H9 (cell line): ENCODE results near the gene DHRS7B. TPM values are rescaled to one million over a fixed set of nuclear protein-coding genes. Genes with fewer than 3 reads are reported as not detected.
A peak's percentile ranks its signal among the peaks of the same experiment; 100 is the strongest.

Source experiments
- DNase-seq: peaks from one replicate; pipeline ENCODE4 v3.0.0-alpha.2; 2017
- H2AFZ ChIP-seq: one replicate; pipeline ENCODE4 v1.6.1; 2013; ENCODE audit warnings: mild to moderate bottlenecking, low read length, control low read depth, moderate library complexity
- H2AK5ac ChIP-seq: 2 replicates; pipeline ENCODE4 v1.6.1; 2013; ENCODE audit warnings: low read length, control low read depth, mixed read lengths; ENCODE audit not compliant: insufficient read length
- H2BK120ac ChIP-seq: one replicate; pipeline ENCODE4 v1.6.1; 2013; ENCODE audit warnings: low read depth, mild to moderate bottlenecking, low read length, control low read depth, inconsistent platforms; ENCODE audit not compliant: poor library complexity, severe bottlenecking
- H2BK12ac ChIP-seq: 2 replicates; pipeline ENCODE4 v1.6.1; 2013; ENCODE audit warnings: low read length, control low read depth, mixed read lengths, low read depth; ENCODE audit not compliant: insufficient read length
- H2BK15ac ChIP-seq: 2 replicates; pipeline ENCODE4 v1.6.1; 2013; ENCODE audit warnings: low read depth, low read length, control low read depth
- H2BK20ac ChIP-seq: one replicate; pipeline ENCODE4 v1.6.1; 2013; ENCODE audit warnings: low read depth, mild to moderate bottlenecking, low read length, control low read depth, inconsistent platforms; ENCODE audit not compliant: poor library complexity, severe bottlenecking
- H2BK5ac ChIP-seq: 2 replicates; pipeline ENCODE4 v1.6.1; 2013; ENCODE audit warnings: low read length, control low read depth, mixed read lengths; ENCODE audit not compliant: insufficient read length
- H3K14ac ChIP-seq: 2 replicates; pipeline ENCODE4 v1.6.1; 2013; ENCODE audit warnings: low read length, control low read depth; ENCODE audit not compliant: insufficient read depth
- H3K18ac ChIP-seq: 2 replicates; pipeline ENCODE4 v1.6.1; 2013; ENCODE audit warnings: low read depth, mild to moderate bottlenecking, mixed read lengths, low read length, control low read depth; ENCODE audit not compliant: insufficient read length
- H3K23ac ChIP-seq: 2 replicates; pipeline ENCODE4 v1.6.1; 2013; ENCODE audit warnings: low read length, control low read depth, mixed read lengths, low read depth; ENCODE audit not compliant: insufficient read length
- H3K23me2 ChIP-seq: 2 replicates; pipeline ENCODE4 v1.6.1; 2013; ENCODE audit warnings: low read depth, mild to moderate bottlenecking, mixed read lengths, low read length, control low read depth; ENCODE audit not compliant: insufficient read length, poor library complexity, severe bottlenecking
- H3K27ac ChIP-seq: 2 replicates; pipeline ENCODE4 v1.5.1; 2013; ENCODE audit warnings: low read length, control low read depth, mixed read lengths, low read depth; ENCODE audit not compliant: insufficient read length
- H3K27me3 ChIP-seq: 2 replicates; pipeline ENCODE4 v1.6.1; 2013; ENCODE audit warnings: low read length, control low read depth, inconsistent platforms; ENCODE audit not compliant: insufficient read depth
- H3K4ac ChIP-seq: 2 replicates; pipeline ENCODE4 v1.6.1; 2013; ENCODE audit warnings: low read depth, mild to moderate bottlenecking, control low read depth, inconsistent platforms, low read length, moderate library complexity
- H3K4me1 ChIP-seq: 2 replicates; pipeline ENCODE4 v1.6.1; 2013; ENCODE audit warnings: low read length, control low read depth, inconsistent platforms; ENCODE audit not compliant: insufficient read depth
- H3K4me2 ChIP-seq: 2 replicates; pipeline ENCODE4 v1.6.1; 2013; ENCODE audit warnings: low read length, control low read depth, mixed read lengths; ENCODE audit not compliant: insufficient read length, insufficient read depth
- H3K56ac ChIP-seq: 2 replicates; pipeline ENCODE4 v1.6.1; 2013; ENCODE audit warnings: low read depth, mild to moderate bottlenecking, mixed read lengths, low read length, control low read depth; ENCODE audit not compliant: insufficient read length
- H3K79me1 ChIP-seq: 2 replicates; pipeline ENCODE4 v1.6.1; 2013; ENCODE audit warnings: low read depth, mild to moderate bottlenecking, moderate library complexity, low read length, control low read depth, inconsistent platforms; ENCODE audit not compliant: insufficient read depth, poor library complexity, severe bottlenecking
- H3K79me2 ChIP-seq: 2 replicates; pipeline ENCODE4 v1.6.1; 2013; ENCODE audit warnings: low read length, control low read depth, inconsistent platforms; ENCODE audit not compliant: insufficient read depth
- H3K9ac ChIP-seq: 2 replicates; pipeline ENCODE4 v1.6.1; 2013; ENCODE audit warnings: low read length, control low read depth, mixed read lengths; ENCODE audit not compliant: insufficient read length; ENCODE audit errors: extremely low read depth
- H3K9me3 ChIP-seq: one replicate; pipeline ENCODE4 v1.6.1; 2013; ENCODE audit warnings: low read depth, low read length, inconsistent platforms; ENCODE audit not compliant: control insufficient read depth
- H3T11ph ChIP-seq: one replicate; pipeline ENCODE4 v1.6.1; 2013; ENCODE audit warnings: mild to moderate bottlenecking, low read length, control low read depth, inconsistent platforms
- H4K20me1 ChIP-seq: one replicate; pipeline ENCODE4 v1.6.1; 2013; ENCODE audit not compliant: control insufficient read depth, insufficient read length, insufficient read depth
- H4K5ac ChIP-seq: 2 replicates; pipeline ENCODE4 v1.6.1; 2013; ENCODE audit warnings: low read depth, mild to moderate bottlenecking, mixed read lengths, low read length, control low read depth; ENCODE audit not compliant: insufficient read length
- H4K8ac ChIP-seq: replicated peaks from 2 replicates; pipeline ENCODE4 v1.6.1; 2013; ENCODE audit warnings: low read length, control low read depth, mixed read lengths, low read depth; ENCODE audit not compliant: insufficient read length
- H4K91ac ChIP-seq: 2 replicates; pipeline ENCODE4 v1.6.1; 2013; ENCODE audit warnings: low read depth, mild to moderate bottlenecking, moderate library complexity, mixed read lengths, low read length, control low read depth; ENCODE audit not compliant: insufficient read length
- H3K27ac Mint-ChIP-seq, 3 experiments: 2 replicates in 2 of 3; 3 replicates in 1 of 3; pipeline ENCODE4 v1.8.0; 2020 to 2021; ENCODE audit warnings: mixed read lengths in 3 of 3, mild to moderate bottlenecking in 1 of 3, moderate library complexity in 1 of 3
- H3K27me3 Mint-ChIP-seq: 2 replicates; pipeline ENCODE4 v1.8.0; 2021; ENCODE audit warnings: low read depth, mild to moderate bottlenecking, moderate library complexity, mixed read lengths
- H3K36me3 Mint-ChIP-seq, 3 experiments: 2 replicates in 2 of 3; 3 replicates in 1 of 3; pipeline ENCODE4 v1.8.0; 2020 to 2021; ENCODE audit warnings: low read depth in 3 of 3, mixed read lengths in 3 of 3; ENCODE audit not compliant: insufficient read depth in 1 of 3
- H3K4me1 Mint-ChIP-seq, 2 experiments: 2 replicates each; pipeline ENCODE4 v1.8.0; 2020; ENCODE audit warnings: mixed read lengths in 2 of 2
- H3K4me3 Mint-ChIP-seq, 2 experiments: 2 replicates in 1 of 2; 3 replicates in 1 of 2; pipeline ENCODE4 v1.8.0; 2020 to 2021; ENCODE audit warnings: mild to moderate bottlenecking in 2 of 2, mixed read lengths in 2 of 2, moderate library complexity in 1 of 2
- H3K9me3 Mint-ChIP-seq, 2 experiments: 2 replicates in 1 of 2; 3 replicates in 1 of 2; pipeline ENCODE4 v1.8.0; 2020; ENCODE audit warnings: mild to moderate bottlenecking in 2 of 2, mixed read lengths in 2 of 2, moderate library complexity in 1 of 2
- CTCF ChIP-seq: fragments of 200-600 bp; sonication (generic); conservative IDR thresholded peaks from 3 replicates; pipeline ENCODE4 v1.8.0; 2021; ENCODE audit warnings: antibody characterized with exemption, mild to moderate bottlenecking
- WGBS: extraction: QIAGEN DNeasy Blood & Tissue Kit; methylation state at CpG from one replicate; pipeline ENCODE4 v1.1.7; 2013; ENCODE audit warnings: missing lambda C conversion rate, low lambda C conversion rate, mixed read lengths; ENCODE audit not compliant: insufficient read length; ENCODE audit errors: extremely low coverage; 5-methylcytosine and 5-hydroxymethylcytosine counted together
- total RNA-seq: library from RNA; stranded (reverse); gene quantifications from 2 replicates; pipeline ENCODE4 v1.2.1, GENCODE V29; 2021

The DHRS7B gene
- total RNA-seq, 1 experiment from 2014 or later = 20.3 TPM

DNA sequence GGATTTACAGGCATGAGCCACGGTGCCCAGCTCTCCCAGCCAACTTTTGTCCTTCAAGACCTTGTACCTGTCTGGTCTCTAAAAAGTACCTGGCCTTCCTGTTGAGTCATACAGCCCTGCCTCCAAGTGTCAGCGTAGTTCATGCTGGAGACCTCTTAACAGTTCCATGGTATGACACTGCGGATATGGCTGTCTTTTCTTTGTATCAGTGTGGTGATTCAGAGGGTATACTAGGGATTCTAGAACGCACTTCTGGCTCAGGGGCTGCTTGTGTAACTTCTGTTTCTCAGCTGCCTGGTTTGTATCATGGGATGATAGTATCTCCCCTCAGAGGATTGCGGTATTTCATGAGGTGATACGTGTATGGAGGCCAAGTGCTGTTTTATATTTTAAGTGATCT lies 89.2 kb downstream of the DHRS7B start:
- no peak for DNase-seq
- Histone ChIP-seq H3K9me3 (no peaks in the 10 kb centered on the region), H3K14ac (no peak overlapping the region), H4K5ac (no peak overlapping the region), H4K20me1 (peaks cover 3% of the 10 kb centered on the region), H3K23me2 (peaks cover 17% of the 10 kb centered on the region), H3K79me2 (peaks cover 26% of the 10 kb centered on the region), H4K91ac (no peak overlapping the region), H3K27me3 (no peaks in the 10 kb centered on the region), H2AK5ac (no peak overlapping the region), H2BK5ac (no peak overlapping the region), H3K4me2 (no peak overlapping the region), H3T11ph (no peak overlapping the region), H3K27ac (no peak overlapping the region), H3K23ac (no peak overlapping the region), H4K8ac (no peak overlapping the region), H3K18ac (no peak overlapping the region), H2BK12ac (no peak overlapping the region), H3K4me1 (peaks cover 2% of the 10 kb centered on the region; the same call in 1 of the 2 replicates), H3K79me1 (no peaks in the 10 kb centered on the region), H3K4ac (no peak overlapping the region), H2AFZ (no peak overlapping the region), H3K9ac (no peak overlapping the region), H2BK20ac (no peak overlapping the region), H2BK120ac (no peak overlapping the region), H3K56ac (no peak overlapping the region), H2BK15ac (no peak overlapping the region)
- H3K9me3 Mint-ChIP-seq = no peaks in the 10 kb centered on the region
- no CpG with 5 or more reads among the region's 6 CpGs for WGBS
- no peaks in the 10 kb centered on the region for H3K27me3 Mint-ChIP-seq
- TF ChIP-seq CTCF = no peak
- H3K27ac Mint-ChIP-seq = peak overlapping the region in 1 of 3 experiments; percentile 44; a peak in 2 of 7 replicates
- H3K36me3 Mint-ChIP-seq = peaks cover 0 to 4% (median 0%) of the 10 kb centered on the region in 3 experiments; a peak in 1 of 7 replicates
- H3K4me1 Mint-ChIP-seq = peaks cover 44 to 46% of the 10 kb centered on the region in 2 experiments
- H3K4me3 Mint-ChIP-seq = peak overlapping the region; percentile 67 to 93
